ENCODE data around the gene TSPAN2. TPM values are rescaled to one million over a fixed set of nuclear protein-coding genes. Genes with fewer than 3 reads are reported as not detected.

The TSPAN2 gene
- total RNA-seq, 1 donor from 2014 or later = 0.91 TPM

GRCh38 chr1:115130786-115131185 is 41.5 kb upstream of the TSPAN2 start:
- POLR2A ChIA-PET = no interaction called here
- Mint-ChIP-seq H3K36me3 (ENCODE audit: low read depth) (no peaks in the 10 kb centered on the region), H3K4me1 (no peaks in the 10 kb centered on the region), H3K27ac (no peak overlapping the region), H3K4me3 (no peak overlapping the region), H3K9me3 (no peaks in the 10 kb centered on the region), H3K27me3 (no peaks in the 10 kb centered on the region)
- intact Hi-C loops (cut with micrococcal nuclease) = no loop called here
- TF ChIP-seq CTCF (IDR thresholded peaks at IDR 0.05) = no peak
- no peak for DNase-seq
- ATAC-seq (ENCODE audit: low read depth) = no peak
- CTCF ChIA-PET = no interaction called here

DNA sequence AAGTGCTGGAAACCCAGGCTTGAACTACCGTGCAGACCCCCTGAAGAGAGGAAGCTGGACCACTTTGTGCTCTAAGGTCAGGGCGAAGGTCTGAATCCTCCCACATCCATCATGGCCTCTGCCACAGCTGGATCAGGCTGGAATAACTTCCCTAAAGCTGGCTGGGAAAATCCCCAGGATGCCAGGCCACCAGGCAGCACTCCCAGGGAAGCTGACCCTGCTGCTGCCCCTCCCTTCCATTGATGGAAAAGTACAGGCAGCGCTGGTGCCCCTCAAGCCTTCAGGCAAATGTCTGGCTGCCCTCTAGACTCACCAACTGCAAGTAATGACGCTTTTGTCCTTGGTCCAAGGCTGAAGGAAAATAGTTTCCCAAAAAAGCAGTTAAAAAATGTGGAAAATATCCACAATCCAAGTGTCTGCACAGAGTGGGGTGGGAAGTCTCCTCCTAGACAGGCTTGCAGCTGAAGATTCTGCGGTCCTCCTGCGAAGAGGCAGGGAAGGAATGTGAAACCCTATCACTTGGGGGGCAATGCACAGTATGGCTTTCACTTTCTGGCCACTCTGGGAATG is 39.9 kb upstream of the TSPAN2 start:
- Mint-ChIP-seq H3K4me3 (no peak overlapping the region), H3K9me3 (peaks cover 4% of the 10 kb centered on the region), H3K27ac (no peak overlapping the region), H3K27me3 (peaks cover 2% of the 10 kb centered on the region), H3K4me1 (no peaks in the 10 kb centered on the region), H3K36me3 (ENCODE audit: low read depth) (no peaks in the 10 kb centered on the region)
- no peak for DNase-seq
- intact Hi-C loops (cut with micrococcal nuclease) = no loop called here
- ATAC-seq (ENCODE audit: low read depth) = no peak
- ChIA-PET CTCF (interaction anchor here (1.4 to 1.9 kb wide), 3 partner anchors 8 to 16 kb away, joined by 4 to 6 read pairs (median 5); no protein-coding TSS in a partner anchor), POLR2A (no interaction called here)
- no peak for TF ChIP-seq CTCF (IDR thresholded peaks at IDR 0.05)

DNA sequence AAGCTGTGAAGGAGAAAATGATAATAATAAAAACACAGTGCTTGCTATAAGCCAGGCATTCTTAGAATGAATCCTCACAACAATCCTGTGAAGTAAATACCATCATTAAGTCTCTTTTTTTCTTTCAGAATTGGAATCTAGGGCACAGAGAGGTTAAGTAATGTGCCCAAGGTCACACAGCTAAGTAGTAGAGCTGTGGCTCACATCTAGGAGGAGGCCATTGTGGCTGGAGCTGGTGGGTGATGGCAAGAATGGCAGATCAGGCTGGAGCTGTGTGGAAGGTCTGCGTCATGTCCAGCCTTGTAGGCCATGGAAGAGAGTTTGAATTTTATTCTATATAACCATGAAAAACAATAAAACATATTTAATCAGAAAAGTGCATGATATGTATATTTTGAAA is 38.2 kb upstream of the TSPAN2 start:
- CTCF ChIA-PET = interaction anchor here (1.4 to 1.9 kb wide), 3 partner anchors 10 to 14 kb away, joined by 4 to 6 read pairs (median 5); no protein-coding TSS in a partner anchor
- no peak for TF ChIP-seq CTCF (IDR thresholded peaks at IDR 0.05)
- Mint-ChIP-seq H3K27ac (no peak overlapping the region), H3K4me3 (no peak overlapping the region), H3K9me3 (peaks cover 7% of the 10 kb centered on the region), H3K4me1 (no peaks in the 10 kb centered on the region), H3K36me3 (ENCODE audit: low read depth) (no peaks in the 10 kb centered on the region), H3K27me3 (peaks cover 11% of the 10 kb centered on the region)
- intact Hi-C loops (cut with micrococcal nuclease) = no loop called here
- DNase-seq = no peak
- no peak for ATAC-seq (ENCODE audit: low read depth)
- POLR2A ChIA-PET = no interaction called here

DNA sequence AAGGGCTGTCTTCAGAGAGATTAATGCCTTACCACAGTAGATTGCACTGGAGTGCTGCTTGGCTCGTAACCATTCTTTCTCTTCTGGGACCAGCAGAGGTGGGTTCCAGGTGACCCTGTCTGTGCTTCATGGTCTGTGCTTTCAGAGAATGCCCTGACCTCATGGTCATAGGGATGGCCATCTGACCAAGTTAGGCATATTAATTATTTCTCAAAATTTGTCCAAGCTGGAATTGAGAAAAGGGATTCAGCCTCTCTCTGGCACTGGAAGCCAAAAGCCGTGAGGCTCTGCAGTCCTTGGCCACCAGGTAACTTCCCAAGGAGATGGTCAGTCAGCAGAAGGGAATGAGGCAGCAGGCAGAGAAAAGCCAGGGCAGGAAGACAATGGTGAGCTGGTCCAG is 37.2 kb upstream of the TSPAN2 start:
- ATAC-seq (ENCODE audit: low read depth) (no peak), DNase-seq (no peak)
- TF ChIP-seq CTCF (IDR thresholded peaks at IDR 0.05) = no peak
- Mint-ChIP-seq H3K27me3 (peaks cover 13% of the 10 kb centered on the region), H3K4me3 (no peak overlapping the region), H3K4me1 (no peaks in the 10 kb centered on the region), H3K27ac (no peak overlapping the region), H3K36me3 (ENCODE audit: low read depth) (no peaks in the 10 kb centered on the region), H3K9me3 (peaks cover 14% of the 10 kb centered on the region)
- CTCF ChIA-PET = interaction anchor here (1.5 kb wide), 1 partner anchor 12 kb away, joined by 3 read pairs; no protein-coding TSS in a partner anchor
- POLR2A ChIA-PET = no interaction called here
- intact Hi-C loops (cut with micrococcal nuclease) = no loop called here

DNA sequence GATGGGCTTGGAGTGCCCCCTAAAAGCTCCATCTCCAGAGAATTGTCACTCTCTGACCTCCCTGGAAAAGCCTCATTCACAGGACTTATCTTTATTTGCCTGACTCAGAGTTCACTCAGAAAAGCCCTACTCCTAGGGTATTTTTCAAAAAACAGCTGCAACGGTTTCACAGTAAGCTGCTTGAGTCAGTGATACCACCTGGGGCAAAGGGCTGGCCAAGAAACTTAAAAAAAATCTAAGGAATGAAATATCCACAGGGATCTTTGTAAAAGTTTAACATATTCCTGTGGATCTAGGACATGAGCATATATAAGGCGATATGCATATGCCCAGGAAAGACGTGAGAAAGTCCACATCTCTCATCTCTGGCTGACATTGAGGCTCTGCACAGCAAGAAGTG is 33.8 kb upstream of the TSPAN2 start:
- Mint-ChIP-seq H3K4me3 (no peak overlapping the region), H3K27ac (no peak overlapping the region), H3K9me3 (peaks cover 15% of the 10 kb centered on the region), H3K4me1 (no peaks in the 10 kb centered on the region), H3K36me3 (ENCODE audit: low read depth) (no peaks in the 10 kb centered on the region), H3K27me3 (peaks cover 33% of the 10 kb centered on the region)
- ChIA-PET CTCF (interaction anchor here (1.1 kb wide), 1 partner anchor 10 kb away, joined by 3 read pairs; no protein-coding TSS in a partner anchor), POLR2A (no interaction called here)
- ATAC-seq (ENCODE audit: low read depth) (no peak), DNase-seq (no peak)
- no peak for TF ChIP-seq CTCF (IDR thresholded peaks at IDR 0.05)
- intact Hi-C loops (cut with micrococcal nuclease) = no loop called here

Measured in activated B cell treated with CpG ODN at 0.5 μM for 24 hours (primary cell).